Measurements from ENCODE around the gene DHDH. TPM values are rescaled to one million over a fixed set of nuclear protein-coding genes. Genes with fewer than 3 reads are reported as not detected.

DHDH gene
- total RNA-seq, 1 experiment from 2014 or later: 2.0 TPM

GRCh38 chr19:48913114-48913889, 20.2 kb upstream of the DHDH start:
- TF ChIP-seq EZH2 (IDR thresholded peaks at IDR 0.05; ENCODE audit: low read depth) (no peak), CTCF (conservative IDR thresholded peaks at IDR 0.05) (no peak)
- Histone ChIP-seq H3F3A (ENCODE audit: insufficient read depth, low read depth) (no peaks in the 10 kb centered on the region; the same call in 1 of the 2 replicates), H3K79me2 (ENCODE audit: low read depth) (no peaks in the 10 kb centered on the region), H3K36me3 (ENCODE audit: low read depth) (peaks cover 18% of the 10 kb centered on the region; the same call in 1 of the 2 replicates), H2AFZ (no peak overlapping the region), H3K4me1 (replicated peaks; ENCODE audit: insufficient read depth) (no peaks in the 10 kb centered on the region), H4K20me1 (ENCODE audit: insufficient read depth) (no peaks in the 10 kb centered on the region), H3K4me2 (no peak overlapping the region), H3K27ac (no peak overlapping the region), H3K9me2 (ENCODE audit: insufficient read depth) (no peaks in the 10 kb centered on the region), H3K27me3 (ENCODE audit: insufficient read depth, low read depth) (no peaks in the 10 kb centered on the region), H3K4me3 (no peak overlapping the region), H3K9me3 (ENCODE audit: insufficient read depth, low read depth) (no peaks in the 10 kb centered on the region)
- intact Hi-C loops (cut with micrococcal nuclease; ENCODE audit: unreplicated experiment): no loop called here
- DNase-seq: no peak
- BruUV-seq (replicated peaks): no TSS peak
- ChIA-PET POLR2A (ENCODE audit: unreplicated experiment) (no interaction called here), CTCF (no interaction called here)

DNA sequence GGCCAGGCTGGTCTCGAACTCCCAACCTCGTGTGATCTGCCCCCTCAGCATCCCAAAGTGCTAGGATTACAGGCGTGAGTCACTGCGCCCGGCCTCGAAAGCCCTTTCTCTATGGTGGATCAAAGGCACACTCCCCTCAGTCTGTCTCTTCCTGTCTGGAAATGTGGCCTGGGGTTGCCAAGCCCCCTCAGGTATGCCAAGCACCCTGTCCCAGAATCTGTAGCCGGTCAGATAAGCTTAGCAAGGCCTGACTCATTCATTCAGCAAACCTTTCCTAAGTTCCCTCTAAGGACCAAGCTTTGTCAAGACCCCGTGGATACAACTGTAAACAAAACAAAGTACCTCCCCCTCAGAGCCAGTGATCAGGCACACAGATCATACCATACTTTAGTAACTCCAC, 19.3 kb upstream of the DHDH start:
- ChIA-PET CTCF (no interaction called here), POLR2A (ENCODE audit: unreplicated experiment) (no interaction called here)
- Histone ChIP-seq H4K20me1 (ENCODE audit: insufficient read depth) (no peaks in the 10 kb centered on the region), H2AFZ (no peak overlapping the region), H3K4me3 (no peak overlapping the region), H3F3A (ENCODE audit: insufficient read depth, low read depth) (no peaks in the 10 kb centered on the region; the same call in 1 of the 2 replicates), H3K9me3 (ENCODE audit: insufficient read depth, low read depth) (no peaks in the 10 kb centered on the region), H3K9me2 (ENCODE audit: insufficient read depth) (no peaks in the 10 kb centered on the region), H3K36me3 (ENCODE audit: low read depth) (peaks cover 18% of the 10 kb centered on the region; the same call in 1 of the 2 replicates), H3K27ac (no peak overlapping the region), H3K4me2 (no peak overlapping the region), H3K79me2 (ENCODE audit: low read depth) (no peaks in the 10 kb centered on the region), H3K4me1 (replicated peaks; ENCODE audit: insufficient read depth) (no peaks in the 10 kb centered on the region), H3K27me3 (ENCODE audit: insufficient read depth, low read depth) (no peaks in the 10 kb centered on the region)
- DNase-seq: no peak
- BruUV-seq (replicated peaks): no TSS peak
- intact Hi-C loops (cut with micrococcal nuclease; ENCODE audit: unreplicated experiment): no loop called here
- TF ChIP-seq EZH2 (IDR thresholded peaks at IDR 0.05; ENCODE audit: low read depth): no peak
- TF ChIP-seq CTCF (conservative IDR thresholded peaks at IDR 0.05): no peak

- CTCF ChIA-PET: no interaction called here
Measured at GRCh38 chr19:48915757-48916156, 17.7 kb upstream of the DHDH start.

More at GRCh38 chr19:48915757-48916156, 17.7 kb upstream of the DHDH start:
- DNase-seq: no peak
- H3F3A ChIP-seq (ENCODE audit: insufficient read depth, low read depth): no peaks in the 10 kb centered on the region; the same call in 1 of the 2 replicates
- H3K27ac ChIP-seq: no peak overlapping the region
- H3K4me1 ChIP-seq (replicated peaks; ENCODE audit: insufficient read depth): no peaks in the 10 kb centered on the region
- no peaks in the 10 kb centered on the region for H3K9me3 ChIP-seq (ENCODE audit: insufficient read depth, low read depth)
- intact Hi-C loops (cut with micrococcal nuclease; ENCODE audit: unreplicated experiment): no loop called here
- BruUV-seq (replicated peaks): no TSS peak
- H3K4me2 ChIP-seq: no peak overlapping the region
- no peak overlapping the region for H2AFZ ChIP-seq
- no peaks in the 10 kb centered on the region for H3K79me2 ChIP-seq (ENCODE audit: low read depth)
- no peaks in the 10 kb centered on the region for H4K20me1 ChIP-seq (ENCODE audit: insufficient read depth)
- H3K36me3 ChIP-seq (ENCODE audit: low read depth): peaks cover 17% of the 10 kb centered on the region; the same call in 1 of the 2 replicates
- POLR2A ChIA-PET (ENCODE audit: unreplicated experiment): interaction anchor here (0.6 to 0.7 kb wide), 2 partner anchors 63 to 113 kb away, joined by 3 to 5 read pairs; no protein-coding TSS in a partner anchor
- H3K27me3 ChIP-seq (ENCODE audit: insufficient read depth, low read depth): no peaks in the 10 kb centered on the region
- TF ChIP-seq EZH2 (IDR thresholded peaks at IDR 0.05; ENCODE audit: low read depth): no peak
- no peak for TF ChIP-seq CTCF (conservative IDR thresholded peaks at IDR 0.05)
- H3K4me3 ChIP-seq: no peak overlapping the region
- no peaks in the 10 kb centered on the region for H3K9me2 ChIP-seq (ENCODE audit: insufficient read depth)
